OCI-LY3 (cell line): ENCODE measurements around the gene ACY1.

Experiments used
- EZH2phosphoT487 ChIP-seq: fragments of 200-600 bp; shearing (Covaris generic); IDR thresholded peaks from 2 replicates; pipeline ENCODE4 v1.6.1; 2018; ENCODE audit warnings: antibody characterized with exemption, mixed run types, low read depth
- TF ChIP-seq, protein P1 (sequence below): fragments of 200-600, 300-600 bp; sonication (generic); IDR thresholded peaks from 2 replicates; pipeline ENCODE4 v1.5.1; 2014; ENCODE audit warnings: antibody characterized with exemption, low read length, low read depth

DNA sequence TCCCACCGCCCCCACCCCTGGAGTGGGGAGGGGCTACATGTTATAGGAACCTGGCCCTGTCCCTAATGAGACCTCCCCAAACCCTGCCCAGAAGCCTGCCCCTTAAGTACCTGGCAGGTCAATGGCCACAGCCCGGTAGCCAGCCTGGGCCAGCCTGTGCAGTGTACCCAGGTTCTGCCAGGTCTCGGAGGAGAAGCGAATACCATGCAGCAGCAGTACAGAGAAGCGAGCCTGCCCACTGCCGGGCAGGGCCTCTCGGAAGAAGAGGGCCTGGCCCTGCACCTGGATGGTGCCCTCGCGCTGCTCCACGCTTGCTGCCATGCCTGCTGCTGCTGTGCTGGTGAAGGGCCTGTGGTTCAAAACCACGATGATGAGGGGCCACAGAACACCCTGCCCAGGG, 12.0 kb upstream of the ACY1 start:
- TF ChIP-seq, protein P1, sequence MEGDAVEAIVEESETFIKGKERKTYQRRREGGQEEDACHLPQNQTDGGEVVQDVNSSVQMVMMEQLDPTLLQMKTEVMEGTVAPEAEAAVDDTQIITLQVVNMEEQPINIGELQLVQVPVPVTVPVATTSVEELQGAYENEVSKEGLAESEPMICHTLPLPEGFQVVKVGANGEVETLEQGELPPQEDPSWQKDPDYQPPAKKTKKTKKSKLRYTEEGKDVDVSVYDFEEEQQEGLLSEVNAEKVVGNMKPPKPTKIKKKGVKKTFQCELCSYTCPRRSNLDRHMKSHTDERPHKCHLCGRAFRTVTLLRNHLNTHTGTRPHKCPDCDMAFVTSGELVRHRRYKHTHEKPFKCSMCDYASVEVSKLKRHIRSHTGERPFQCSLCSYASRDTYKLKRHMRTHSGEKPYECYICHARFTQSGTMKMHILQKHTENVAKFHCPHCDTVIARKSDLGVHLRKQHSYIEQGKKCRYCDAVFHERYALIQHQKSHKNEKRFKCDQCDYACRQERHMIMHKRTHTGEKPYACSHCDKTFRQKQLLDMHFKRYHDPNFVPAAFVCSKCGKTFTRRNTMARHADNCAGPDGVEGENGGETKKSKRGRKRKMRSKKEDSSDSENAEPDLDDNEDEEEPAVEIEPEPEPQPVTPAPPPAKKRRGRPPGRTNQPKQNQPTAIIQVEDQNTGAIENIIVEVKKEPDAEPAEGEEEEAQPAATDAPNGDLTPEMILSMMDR = no peak
- no peak for TF ChIP-seq EZH2phosphoT487
